HepG2 (cell line): ENCODE results near the gene USP14. TPM values are rescaled to one million over a fixed set of nuclear protein-coding genes. Genes with fewer than 3 reads are reported as not detected.

Source experiments
- ATAC-seq: fragments of 200-7000 bp; cut with Tn5 transposase; 3 replicates; pipeline ENCODE4 v1.9.1; 2020; ENCODE audit warnings: mild to moderate bottlenecking, moderate library complexity
- BruUV-seq: library from RNA; stranded (reverse); fragments of 400-500 nt; replicated peaks from 2 replicates; lab custom pipeline; 2021; lab: Mats Ljungman, UMichigan
- CTCF ChIA-PET: fragments of 300-600 bp; formaldehyde crosslinking; extraction: SDS; loops from one replicate; lab custom pipeline; 2021; ENCODE audit warnings: low total read pairs, inconsistent platforms, low intra/inter-chr PET ratio; lab: Yijun Ruan, JAX
- POLR2A ChIA-PET: fragments of 350-600 bp; sonication (Branson Sonifier 250); formaldehyde crosslinking; loops from one replicate; lab custom pipeline; 2020; ENCODE audit warnings: antibody characterized with exemption, inconsistent platforms; lab: Yijun Ruan, JAX
- DNase-seq: peaks from one replicate; pipeline ENCODE4 v3.0.0-alpha.2; 2015; ENCODE audit warnings: low spot score
- FAIRE-seq: peaks from 3 replicates; lab custom pipeline; 2011; peaks lifted over from hg19 to GRCh38; lab: Jason Lieb, UNC
- H2AFZ ChIP-seq: one replicate; pipeline ENCODE4 v1.6.1; 2011; ENCODE audit warnings: low read length, inconsistent platforms
- H3K27ac ChIP-seq: fragments of 300-600 bp; 3 replicates; pipeline ENCODE4 v1.8.0; 2011; ENCODE audit warnings: mixed run types, mild to moderate bottlenecking, mixed read lengths, low read length, inconsistent platforms; ENCODE audit not compliant: insufficient read depth; ENCODE audit errors: extremely low read length
- H3K27me3 ChIP-seq, 2 experiments: fragments of 200-600 bp in 1 of 2; 2 replicates in 1 of 2; 3 replicates in 1 of 2; pipeline versions ENCODE4 v1.6.0 to v1.8.0; 2011; ENCODE audit warnings: low read length in 2 of 2, mild to moderate bottlenecking in 2 of 2, moderate library complexity in 2 of 2, inconsistent platforms in 1 of 2; ENCODE audit not compliant: insufficient read depth in 2 of 2, control insufficient read depth in 1 of 2
- H3K36me3 ChIP-seq, 2 experiments: fragments of 200-600 bp in 1 of 2; replicated peaks in 1 of 2; 2 replicates in 1 of 2; 3 replicates in 1 of 2; pipeline versions ENCODE4 v1.5.1 to v1.8.0; 2011; ENCODE audit warnings: low read length in 2 of 2, inconsistent platforms in 1 of 2; ENCODE audit not compliant: insufficient read depth in 2 of 2, control insufficient read depth in 1 of 2
- H3K4me1 ChIP-seq: 2 replicates; pipeline ENCODE4 v1.5.1; 2012; ENCODE audit warnings: low read length, inconsistent platforms; ENCODE audit not compliant: insufficient read depth
- H3K4me2 ChIP-seq: 2 replicates; pipeline ENCODE4 v1.6.0; 2011; ENCODE audit warnings: low read depth, low read length, inconsistent platforms
- H3K4me3 ChIP-seq, 3 experiments: fragments of 200-600 bp in 1 of 3; sonication (generic), shearing (Covaris generic) in 1 of 3; replicated peaks in 1 of 3; 2 replicates each; pipeline ENCODE4 v1.5.1; 2011 to 2016; ENCODE audit warnings: low read length in 3 of 3, inconsistent platforms in 2 of 3, low read depth in 2 of 3, mild to moderate bottlenecking in 2 of 3, control low read depth in 1 of 3, mixed read lengths in 1 of 3; ENCODE audit not compliant: insufficient read depth in 1 of 3
- H3K79me2 ChIP-seq: one replicate; pipeline ENCODE4 v1.6.1; 2011; ENCODE audit warnings: low read length, inconsistent platforms; ENCODE audit not compliant: insufficient read depth
- H3K9ac ChIP-seq: 2 replicates; pipeline ENCODE4 v1.6.0; 2011; ENCODE audit warnings: mild to moderate bottlenecking, low read depth, low read length, inconsistent platforms; ENCODE audit not compliant: insufficient read depth
- H3K9me3 ChIP-seq: 2 replicates; pipeline ENCODE4 v1.5.1; 2012; ENCODE audit warnings: mild to moderate bottlenecking, low read length
- H4K20me1 ChIP-seq: 2 replicates; pipeline ENCODE4 v1.6.0; 2011; ENCODE audit warnings: inconsistent platforms, mild to moderate bottlenecking, low read length, moderate library complexity; ENCODE audit not compliant: insufficient read depth
- BRD4 ChIP-seq: sonication (generic); formaldehyde crosslinking; IDR thresholded peaks from 2 replicates; pipeline ENCODE4 v1.4.0; 2020; ENCODE audit warnings: missing genetic modification reagents
- CREB1 ChIP-seq, 2 experiments: fragments of 450-650 bp in 1 of 2; IDR thresholded peaks; 2 replicates each; pipeline ENCODE4 v1.6.1; 2016 to 2017; ENCODE audit warnings: control low read depth in 1 of 2, mild to moderate bottlenecking in 1 of 2, missing compliant biosample characterization in 1 of 2, missing genetic modification characterization in 1 of 2
- FUBP1 ChIP-seq: sonication (generic); formaldehyde crosslinking; IDR thresholded peaks from 2 replicates; pipeline ENCODE4 v1.5.1; 2020; ENCODE audit warnings: missing genetic modification reagents, mild to moderate bottlenecking, borderline replicate concordance
- HOXD1 ChIP-seq: sonication (generic); formaldehyde crosslinking; IDR thresholded peaks from 2 replicates; pipeline ENCODE4 v1.5.0; 2020; ENCODE audit warnings: missing genetic modification reagents
- SIN3A ChIP-seq: IDR thresholded peaks from 2 replicates; pipeline ENCODE4 v1.6.1; 2011; ENCODE audit warnings: low read depth, mild to moderate bottlenecking, control low read depth, low read length, borderline replicate concordance
- ZNF205 ChIP-seq: IDR thresholded peaks from 2 replicates; pipeline ENCODE4 v1.6.1; 2018; ENCODE audit warnings: missing biosample characterization, missing genetic modification reagents
- ZNF333 ChIP-seq: sonication (generic); formaldehyde crosslinking; IDR thresholded peaks from 2 replicates; pipeline ENCODE4 v1.4.0; 2020; ENCODE audit warnings: mild to moderate bottlenecking, missing genetic modification reagents, borderline replicate concordance
- ZNF652 ChIP-seq: IDR thresholded peaks from 2 replicates; pipeline ENCODE4 v1.6.1; 2016; ENCODE audit warnings: low read depth, borderline replicate concordance
- WGBS: methylation state at CpG from one replicate; pipeline ENCODE4 v1.1.6; 2017; ENCODE audit warnings: low lambda C conversion rate; 5-methylcytosine and 5-hydroxymethylcytosine counted together
- in situ Hi-C: cut with HindIII; loops from 2 replicates; pipeline ENCODE4 v1.10.0; 2017; ENCODE audit warnings: low pct_unique_long_range_greater_than_20kb; ENCODE audit not compliant: extremely low pct_ligation_motif_present
- intact Hi-C: fragments of 100-400 bp; cut with micrococcal nuclease; formaldehyde crosslinking; loops from one replicate; pipeline ENCODE4 v1.10.0; 2022; ENCODE audit not compliant: unreplicated experiment
- polyA plus RNA-seq, 8 experiments: library from polyadenylated mRNA; depleted of rRNA in 3 of 8; stranded (reverse) in 7 of 8; unstranded in 1 of 8; fragments of >200 nt; fragmentation: Illumina TruSeq in 4 of 8; extraction: Trizol in 4 of 8; gene quantifications; 2 replicates each; pipeline versions ENCODE4 v1.2.1 to v1.2.3, GENCODE V29; 2011 to 2016; ENCODE audit warnings: low read depth in 4 of 8, missing spikeins in 1 of 8, mixed read lengths in 1 of 8; ENCODE audit not compliant: insufficient read depth in 1 of 8
- total RNA-seq, 5 experiments: library from RNA; depleted of rRNA; stranded (reverse); fragments of >200 nt; fragmentation: Illumina TruSeq; extraction: Trizol; gene quantifications; 2 replicates each; pipeline ENCODE4 v1.2.3, GENCODE V29; 2016; ENCODE audit warnings: low read depth in 1 of 5
- TF ChIP-seq, protein P1 (sequence below): sonication (generic); formaldehyde crosslinking; IDR thresholded peaks from 2 replicates; pipeline ENCODE4 v1.5.0; 2020; ENCODE audit warnings: mild to moderate bottlenecking, missing genetic modification reagents
- TF ChIP-seq, protein P2 (sequence below): fragments of 450-650 bp; IDR thresholded peaks from 2 replicates; pipeline ENCODE4 v1.6.1; 2016
- TF ChIP-seq, protein P3 (sequence below): IDR thresholded peaks from 2 replicates; pipeline ENCODE4 v1.6.1; 2016; ENCODE audit warnings: mild to moderate bottlenecking

Gene USP14
- total and polyA plus RNA-seq, 2 of the 13 experiments (the other 11 are each of a cell fraction or from before 2014, with no cell fraction given) = 14.7 to 16.6 TPM

- Histone ChIP-seq H3K4me2 (no peak overlapping the region), H3K4me3 (no peak overlapping the region), H3K27ac (no peak overlapping the region), H3K9ac (no peak overlapping the region), H3K4me1 (peaks cover 20% of the 10 kb centered on the region; the same call in 1 of the 2 replicates), H3K36me3 (no peaks in the 10 kb centered on the region), H2AFZ (no peak overlapping the region), H3K9me3 (no peaks in the 10 kb centered on the region), H3K27me3 (peaks cover 0 to 3% of the 10 kb centered on the region in 2 experiments; a peak in 1 of 5 replicates), H4K20me1 (peaks cover 5% of the 10 kb centered on the region; the same call in 1 of the 2 replicates), H3K79me2 (peaks cover 4% of the 10 kb centered on the region)
- ChIA-PET CTCF (no interaction called here), POLR2A (no interaction called here)
- no peak for TF ChIP-seq CREB1 (IDR thresholded peaks at IDR 0.05)
- TF ChIP-seq CREB1 (CRISPR knock-in tag; IDR thresholded peaks at IDR 0.05) = no peak
- TF ChIP-seq ZNF205 = no peak
- no peak for TF ChIP-seq ZNF652 (CRISPR knock-in tag)
- TF ChIP-seq BRD4 (CRISPR knock-in tag) = no peak
- TF ChIP-seq, protein P1, sequence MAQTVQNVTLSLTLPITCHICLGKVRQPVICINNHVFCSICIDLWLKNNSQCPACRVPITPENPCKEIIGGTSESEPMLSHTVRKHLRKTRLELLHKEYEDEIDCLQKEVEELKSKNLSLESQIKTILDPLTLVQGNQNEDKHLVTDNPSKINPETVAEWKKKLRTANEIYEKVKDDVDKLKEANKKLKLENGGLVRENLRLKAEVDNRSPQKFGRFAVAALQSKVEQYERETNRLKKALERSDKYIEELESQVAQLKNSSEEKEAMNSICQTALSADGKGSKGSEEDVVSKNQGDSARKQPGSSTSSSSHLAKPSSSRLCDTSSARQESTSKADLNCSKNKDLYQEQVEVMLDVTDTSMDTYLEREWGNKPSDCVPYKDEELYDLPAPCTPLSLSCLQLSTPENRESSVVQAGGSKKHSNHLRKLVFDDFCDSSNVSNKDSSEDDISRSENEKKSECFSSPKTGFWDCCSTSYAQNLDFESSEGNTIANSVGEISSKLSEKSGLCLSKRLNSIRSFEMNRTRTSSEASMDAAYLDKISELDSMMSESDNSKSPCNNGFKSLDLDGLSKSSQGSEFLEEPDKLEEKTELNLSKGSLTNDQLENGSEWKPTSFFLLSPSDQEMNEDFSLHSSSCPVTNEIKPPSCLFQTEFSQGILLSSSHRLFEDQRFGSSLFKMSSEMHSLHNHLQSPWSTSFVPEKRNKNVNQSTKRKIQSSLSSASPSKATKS (CRISPR knock-in tag) = no peak
- TF ChIP-seq FUBP1 (CRISPR knock-in tag) = no peak
- TF ChIP-seq ZNF333 = no peak
- TF ChIP-seq HOXD1 (CRISPR knock-in tag) = no peak
- TF ChIP-seq, protein P2, sequence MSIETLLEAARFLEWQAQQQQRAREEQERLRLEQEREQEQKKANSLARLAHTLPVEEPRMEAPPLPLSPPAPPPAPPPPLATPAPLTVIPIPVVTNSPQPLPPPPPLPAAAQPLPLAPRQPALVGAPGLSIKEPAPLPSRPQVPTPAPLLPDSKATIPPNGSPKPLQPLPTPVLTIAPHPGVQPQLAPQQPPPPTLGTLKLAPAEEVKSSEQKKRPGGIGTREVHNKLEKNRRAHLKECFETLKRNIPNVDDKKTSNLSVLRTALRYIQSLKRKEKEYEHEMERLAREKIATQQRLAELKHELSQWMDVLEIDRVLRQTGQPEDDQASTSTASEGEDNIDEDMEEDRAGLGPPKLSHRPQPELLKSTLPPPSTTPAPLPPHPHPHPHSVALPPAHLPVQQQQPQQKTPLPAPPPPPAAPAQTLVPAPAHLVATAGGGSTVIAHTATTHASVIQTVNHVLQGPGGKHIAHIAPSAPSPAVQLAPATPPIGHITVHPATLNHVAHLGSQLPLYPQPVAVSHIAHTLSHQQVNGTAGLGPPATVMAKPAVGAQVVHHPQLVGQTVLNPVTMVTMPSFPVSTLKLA = no peak
- TF ChIP-seq SIN3A = no peak
- TF ChIP-seq, protein P3, sequence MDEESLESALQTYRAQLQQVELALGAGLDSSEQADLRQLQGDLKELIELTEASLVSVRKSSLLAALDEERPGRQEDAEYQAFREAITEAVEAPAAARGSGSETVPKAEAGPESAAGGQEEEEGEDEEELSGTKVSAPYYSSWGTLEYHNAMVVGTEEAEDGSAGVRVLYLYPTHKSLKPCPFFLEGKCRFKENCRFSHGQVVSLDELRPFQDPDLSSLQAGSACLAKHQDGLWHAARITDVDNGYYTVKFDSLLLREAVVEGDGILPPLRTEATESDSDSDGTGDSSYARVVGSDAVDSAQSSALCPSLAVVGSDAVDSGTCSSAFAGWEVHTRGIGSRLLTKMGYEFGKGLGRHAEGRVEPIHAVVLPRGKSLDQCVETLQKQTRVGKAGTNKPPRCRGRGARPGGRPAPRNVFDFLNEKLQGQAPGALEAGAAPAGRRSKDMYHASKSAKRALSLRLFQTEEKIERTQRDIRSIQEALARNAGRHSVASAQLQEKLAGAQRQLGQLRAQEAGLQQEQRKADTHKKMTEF (CRISPR knock-in tag) = no peak
- FAIRE-seq (no peak), ATAC-seq (no peak), DNase-seq (no peak)
- in situ Hi-C loops = no loop called here
- 55% methylated on average over 7 of the region's 7 CpGs for WGBS
- BruUV-seq = no TSS peak
- intact Hi-C loops = no loop called here
These were observed 4.2 kb upstream of the USP14 start for GRCh38 chr18:154151-154550.
